Smooth muscle cell (in vitro differentiated cells): ENCODE data around the gene MAN1A1. TPM values are rescaled to one million over a fixed set of nuclear protein-coding genes. Genes with fewer than 3 reads are reported as not detected.

Source experiments
- DNase-seq: peaks from one replicate; lab custom pipeline; 2025; ENCODE audit not compliant: unreplicated experiment; lab: John Stamatoyannopoulos, UW
- H2AFZ ChIP-seq: fragments of 200-600 bp; sonication (generic); 2 replicates; pipeline ENCODE4 v1.6.0; 2016; ENCODE audit warnings: antibody characterized with exemption, low read depth, mild to moderate bottlenecking
- H3F3A ChIP-seq: fragments of 200-600 bp; sonication (generic); 2 replicates; pipeline ENCODE4 v1.6.0; 2017; ENCODE audit warnings: antibody characterized with exemption, low read depth
- H3K27ac ChIP-seq: fragments of 200-600 bp; sonication (generic); 2 replicates; pipeline ENCODE4 v1.5.1; 2016; ENCODE audit warnings: low read depth, mild to moderate bottlenecking
- H3K27me3 ChIP-seq: fragments of 200-600 bp; sonication (generic); 2 replicates; pipeline ENCODE4 v1.6.1; 2016; ENCODE audit warnings: low read depth, mild to moderate bottlenecking
- H3K36me3 ChIP-seq: fragments of 200-600 bp; sonication (generic); 2 replicates; pipeline ENCODE4 v1.5.1; 2016; ENCODE audit warnings: low read depth
- H3K4me1 ChIP-seq: fragments of 200-600 bp; sonication (generic); 2 replicates; pipeline ENCODE4 v1.5.1; 2016; ENCODE audit warnings: low read depth
- H3K4me2 ChIP-seq: fragments of 200-600 bp; sonication (generic); 2 replicates; pipeline ENCODE4 v1.6.0; 2016; ENCODE audit warnings: mild to moderate bottlenecking
- H3K4me3 ChIP-seq: fragments of 200-600 bp; sonication (generic); 2 replicates; pipeline ENCODE4 v1.5.1; 2016; ENCODE audit warnings: mild to moderate bottlenecking
- H3K79me2 ChIP-seq: fragments of 200-600 bp; sonication (generic); 2 replicates; pipeline ENCODE4 v1.6.0; 2016; ENCODE audit warnings: low read depth, mild to moderate bottlenecking
- H3K9ac ChIP-seq: fragments of 200-600 bp; sonication (generic); 2 replicates; pipeline ENCODE4 v1.6.0; 2016; ENCODE audit warnings: low read depth
- H3K9me3 ChIP-seq: fragments of 200-600 bp; sonication (generic); replicated peaks from 2 replicates; pipeline ENCODE4 v1.5.1; 2016; ENCODE audit warnings: low read depth
- H4K20me1 ChIP-seq: fragments of 200-600 bp; sonication (generic); 2 replicates; pipeline ENCODE4 v1.6.0; 2016; ENCODE audit warnings: low read depth
- CTCF ChIP-seq: fragments of 200-600 bp; sonication (generic); IDR thresholded peaks from 2 replicates; pipeline ENCODE4 v1.5.1; 2017; ENCODE audit warnings: borderline replicate concordance, mild to moderate bottlenecking, antibody characterized with exemption; ENCODE audit not compliant: insufficient read depth, poor library complexity, severe bottlenecking
- WGBS: methylation state at CpG from one replicate; pipeline ENCODE4 v1.1.7; 2016; ENCODE audit warnings: low lambda C conversion rate; 5-methylcytosine and 5-hydroxymethylcytosine counted together
- polyA plus RNA-seq: library from polyadenylated mRNA; unstranded; fragments of >200 nt; fragmentation: Nextera tagmentation; extraction: Ambion mirVana; gene quantifications from 2 replicates; pipeline ENCODE4 v1.2.1, GENCODE V29; 2016
- total RNA-seq: library from RNA; depleted of rRNA; stranded (reverse); fragments of >200 nt; gene quantifications from 2 replicates; pipeline ENCODE4 v1.2.3, GENCODE V29; 2014

Gene MAN1A1
- total and polyA plus RNA-seq, 2 experiments from 2014 or later = 57.1 to 127 TPM

- 91% methylated on average over 5 of the region's 5 CpGs for WGBS
- Histone ChIP-seq H3K4me1 (peaks cover 13% of the 10 kb centered on the region), H3F3A (no peaks in the 10 kb centered on the region), H4K20me1 (peaks cover 85% of the 10 kb centered on the region), H3K4me3 (no peak overlapping the region), H3K9me3 (no peaks in the 10 kb centered on the region), H3K79me2 (peaks cover 100% of the 10 kb centered on the region), H3K27me3 (no peaks in the 10 kb centered on the region), H3K4me2 (no peak overlapping the region), H2AFZ (no peak overlapping the region), H3K36me3 (no peaks in the 10 kb centered on the region), H3K9ac (no peak overlapping the region), H3K27ac (no peak overlapping the region)
- TF ChIP-seq CTCF = no peak
- DNase-seq = no peak
Measured at GRCh38 chr6:119337252-119337651, 12.3 kb downstream of the MAN1A1 start.

GRCh38 chr6:119334535-119335264 lies 14.9 kb downstream of the MAN1A1 start:
- 88% methylated on average over 1 of the region's 1 CpG for WGBS
- Histone ChIP-seq H4K20me1 (peaks cover 88% of the 10 kb centered on the region), H3K4me3 (no peak overlapping the region), H3K4me1 (no peaks in the 10 kb centered on the region), H3K9ac (no peak overlapping the region), H3K36me3 (no peaks in the 10 kb centered on the region), H3K27me3 (no peaks in the 10 kb centered on the region), H3K4me2 (no peak overlapping the region), H3F3A (peaks cover under 1% of the 10 kb centered on the region), H3K79me2 (peaks cover 100% of the 10 kb centered on the region), H3K9me3 (no peaks in the 10 kb centered on the region), H3K27ac (no peak overlapping the region), H2AFZ (no peak overlapping the region)
- TF ChIP-seq CTCF = no peak
- no peak for DNase-seq

GRCh38 chr6:119333707-119334295 lies 15.8 kb downstream of the MAN1A1 start:
- Histone ChIP-seq H3K9ac (no peak overlapping the region), H3K79me2 (peaks cover 100% of the 10 kb centered on the region), H3K4me2 (no peak overlapping the region), H3K4me3 (no peak overlapping the region), H3K36me3 (no peaks in the 10 kb centered on the region), H3K4me1 (no peaks in the 10 kb centered on the region), H4K20me1 (peaks cover 88% of the 10 kb centered on the region), H3K27ac (no peak overlapping the region), H2AFZ (no peak overlapping the region), H3K27me3 (no peaks in the 10 kb centered on the region), H3K9me3 (no peaks in the 10 kb centered on the region), H3F3A (peaks cover 7% of the 10 kb centered on the region)
- DNase-seq = no peak
- TF ChIP-seq CTCF = peak; percentile 35
- WGBS = 92% methylated on average over 3 of the region's 3 CpGs
